HG03097 (cell line): ENCODE data around the gene STPG1.

Source experiments
- ATAC-seq: cut with Tn5 transposase; IDR thresholded peaks from one replicate; pipeline ENCODE4 v1.9.1; 2021; ENCODE audit not compliant: unreplicated experiment, low FRiP score

The STPG1 gene

DNA sequence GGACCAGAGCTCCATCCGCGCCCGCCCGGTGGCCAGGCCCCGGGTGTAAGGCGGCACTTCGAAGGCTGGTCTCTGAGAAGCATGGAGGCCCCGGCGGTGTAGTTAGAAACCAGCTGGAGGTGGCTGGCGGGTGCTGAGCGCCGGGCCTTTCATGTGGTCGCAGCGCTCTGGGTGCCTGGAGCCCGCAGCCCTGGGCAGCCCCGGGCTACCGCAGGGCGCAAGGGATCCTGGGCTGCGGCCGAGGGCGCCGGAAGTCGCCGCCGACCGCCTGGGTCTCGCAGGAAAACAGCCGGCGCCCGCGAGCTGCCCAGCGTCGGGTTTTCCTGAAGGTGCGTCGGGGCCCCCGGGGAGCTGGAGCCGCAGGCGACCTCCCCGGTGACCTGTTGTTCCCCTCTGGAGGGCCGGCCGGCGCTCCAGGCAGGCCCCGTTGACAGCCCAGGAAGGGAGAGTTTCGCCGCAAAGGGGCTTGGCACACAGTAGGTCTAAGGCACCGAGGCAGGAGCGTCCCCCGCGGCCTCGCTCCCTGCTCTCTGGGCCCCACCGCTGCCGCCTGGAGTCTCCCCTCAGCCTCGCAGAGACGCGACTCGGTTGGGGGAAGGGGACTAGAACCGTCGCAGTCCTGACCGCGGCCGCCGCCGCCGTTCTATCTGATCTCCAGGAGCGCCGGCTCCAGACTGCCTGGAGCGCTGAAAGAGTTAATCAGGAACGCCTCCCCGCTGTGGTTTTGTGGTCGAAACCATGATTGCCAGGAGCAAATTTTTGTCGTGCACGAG is 91.7 kb downstream of the STPG1 start:
- peak; percentile 57 for ATAC-seq

DNA sequence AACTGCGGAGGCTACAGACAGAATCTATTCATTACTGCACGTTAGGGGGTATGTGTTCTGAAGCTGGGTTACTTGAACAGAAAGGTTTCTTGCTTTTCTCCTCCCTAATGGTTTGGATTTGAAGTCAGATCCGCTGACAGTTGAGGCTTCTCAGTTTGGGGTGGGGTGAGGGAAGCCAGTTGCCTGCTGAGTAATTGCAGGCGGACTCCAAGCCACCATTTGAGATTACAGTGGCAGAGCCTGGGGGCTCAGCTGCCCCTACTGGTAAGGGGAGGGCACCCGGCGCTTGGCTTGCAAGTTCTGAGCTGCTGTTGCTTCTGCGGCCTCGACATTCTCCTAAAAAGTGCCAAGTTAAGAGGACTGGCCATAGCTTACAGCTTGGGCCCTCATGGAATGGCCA is 92.5 kb downstream of the STPG1 start:
- no peak for ATAC-seq

DNA sequence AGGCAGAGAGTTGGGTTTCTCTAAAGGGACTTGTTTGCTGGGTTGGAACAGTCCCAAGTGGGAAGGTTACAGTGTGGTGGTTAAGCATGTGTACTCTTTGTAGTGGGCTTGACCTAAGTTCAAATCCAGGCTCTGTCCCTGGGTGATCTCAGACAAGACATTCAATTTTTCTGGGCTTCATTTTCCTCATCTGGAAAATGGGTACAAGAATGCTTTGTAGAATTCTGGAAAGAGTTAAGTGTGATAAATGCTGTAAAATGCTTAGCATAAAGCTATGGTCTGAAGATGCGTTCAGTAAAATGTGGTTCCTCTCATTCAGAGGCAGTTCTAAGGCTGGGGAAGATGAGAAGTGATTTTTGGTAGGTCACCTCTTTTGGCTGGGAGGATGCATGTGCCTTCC is 93.6 kb downstream of the STPG1 start:
- ATAC-seq = no peak

DNA sequence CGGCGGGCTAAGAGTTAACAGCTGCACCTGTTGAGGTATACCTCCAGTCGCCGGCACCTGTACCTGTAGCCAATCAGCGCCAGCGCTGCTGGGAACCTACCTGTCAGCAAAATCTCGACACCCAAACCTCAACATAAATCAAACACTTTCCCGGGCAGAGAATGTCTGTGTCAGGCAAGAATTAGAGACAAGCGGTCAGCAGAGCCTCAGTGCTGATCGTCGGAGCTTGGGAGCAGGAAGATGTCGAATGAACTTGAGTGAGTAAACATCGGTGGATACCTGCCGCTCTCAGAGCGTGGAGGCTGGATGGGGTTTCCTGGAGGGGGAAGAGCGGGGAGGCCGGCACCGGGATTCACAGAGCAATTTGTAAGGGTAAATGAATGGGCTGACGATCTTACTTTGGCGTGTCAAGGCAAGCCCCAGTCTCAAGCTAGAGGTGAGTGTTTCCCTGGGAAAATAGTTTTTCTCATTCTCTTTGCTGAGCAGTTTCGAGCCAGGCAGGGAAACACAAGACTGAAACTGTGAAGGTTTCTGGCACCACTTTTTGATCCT is 94.2 kb downstream of the STPG1 start, which contains the start of gene GRHL3:
TSS of gene GRHL3 (plus strand) at position 46 of the 552 bp plus-strand sequence. CDS start at position 241, 195 bp downstream.
- ATAC-seq = no peak

DNA sequence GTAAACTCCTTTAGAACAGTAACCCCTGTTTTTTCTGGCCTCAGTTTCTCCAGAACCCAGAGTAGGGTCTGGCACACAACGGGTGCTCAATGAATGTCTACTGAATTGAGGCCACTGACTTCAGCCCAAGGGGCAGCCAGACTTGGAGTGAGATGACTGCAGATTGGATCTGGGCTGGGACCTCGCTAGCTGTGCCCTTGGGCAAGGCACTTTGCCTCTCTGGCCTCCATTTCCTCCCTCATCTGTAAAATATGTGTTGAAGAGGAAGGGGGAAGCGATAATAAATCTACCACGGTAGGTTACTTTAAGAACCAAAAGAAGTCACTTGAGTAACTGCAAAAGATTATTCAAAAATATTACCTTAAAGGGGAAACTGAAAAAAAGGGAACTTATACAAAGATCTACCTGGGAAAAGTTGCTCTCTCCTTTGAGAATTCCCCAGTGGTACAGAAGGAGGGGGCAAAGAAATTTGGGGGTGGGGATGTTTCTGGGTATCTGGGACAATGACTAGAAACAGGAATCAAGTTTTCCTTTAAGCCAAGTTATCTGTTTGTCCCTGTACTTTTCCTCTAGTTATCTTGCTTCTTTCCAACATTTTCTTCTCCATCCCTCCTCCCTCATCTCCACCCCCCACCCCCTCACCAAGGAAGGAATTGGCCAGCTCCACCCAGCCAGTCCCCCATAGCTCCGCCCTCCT is 94.8 kb downstream of the STPG1 start:
- no peak for ATAC-seq

DNA sequence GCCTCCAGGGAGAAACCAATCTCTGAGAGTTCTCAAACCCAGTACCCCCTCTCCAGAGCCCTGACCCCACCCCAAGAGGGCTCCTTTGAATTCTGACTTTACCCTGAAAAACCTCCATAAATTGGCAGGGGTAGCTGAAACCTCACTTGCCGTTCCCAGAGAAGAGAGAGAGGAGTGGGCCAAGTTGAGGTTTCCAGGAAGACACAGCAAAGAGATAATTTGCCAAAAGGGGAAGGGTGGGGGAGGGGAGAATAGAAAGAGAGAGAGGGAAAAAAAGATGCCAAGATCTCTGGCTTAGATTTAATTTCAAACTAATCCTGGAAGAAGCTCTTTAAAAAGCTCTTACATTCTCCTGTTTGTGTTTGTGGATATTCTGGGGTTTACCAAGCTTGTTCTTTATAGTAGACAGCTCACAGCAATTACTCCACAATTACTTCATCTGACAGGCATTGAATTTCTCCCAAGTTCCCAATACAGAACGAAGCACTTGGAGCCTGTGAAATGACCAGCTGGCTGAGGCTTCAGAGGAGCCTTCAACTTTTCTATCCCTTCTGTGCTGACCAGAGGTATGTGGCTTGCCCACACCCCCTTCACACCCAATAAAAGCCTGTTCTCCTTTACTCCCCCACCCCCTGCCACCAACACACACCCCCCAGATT is 95.5 kb downstream of the STPG1 start:
- no peak for ATAC-seq

DNA sequence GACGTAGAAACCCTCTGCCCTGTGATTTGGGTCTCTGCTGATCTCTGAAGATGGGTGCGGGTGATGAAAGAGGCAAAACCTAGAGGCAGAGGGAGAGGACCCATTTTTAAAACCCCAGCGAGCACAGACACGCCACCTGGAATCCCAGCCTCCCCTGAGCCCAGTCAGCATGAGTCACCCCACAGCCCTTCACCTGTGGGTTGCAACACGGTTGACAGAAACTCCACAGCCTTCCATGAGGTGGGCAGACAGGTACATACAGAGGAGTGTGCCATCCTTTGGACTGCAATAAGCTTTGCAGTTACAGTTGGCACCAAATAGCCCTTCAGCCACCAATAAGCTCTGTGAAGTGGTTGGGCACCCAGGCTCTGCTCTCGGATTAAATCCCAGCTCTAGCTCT is 96.5 kb downstream of the STPG1 start:
- ATAC-seq = no peak

DNA sequence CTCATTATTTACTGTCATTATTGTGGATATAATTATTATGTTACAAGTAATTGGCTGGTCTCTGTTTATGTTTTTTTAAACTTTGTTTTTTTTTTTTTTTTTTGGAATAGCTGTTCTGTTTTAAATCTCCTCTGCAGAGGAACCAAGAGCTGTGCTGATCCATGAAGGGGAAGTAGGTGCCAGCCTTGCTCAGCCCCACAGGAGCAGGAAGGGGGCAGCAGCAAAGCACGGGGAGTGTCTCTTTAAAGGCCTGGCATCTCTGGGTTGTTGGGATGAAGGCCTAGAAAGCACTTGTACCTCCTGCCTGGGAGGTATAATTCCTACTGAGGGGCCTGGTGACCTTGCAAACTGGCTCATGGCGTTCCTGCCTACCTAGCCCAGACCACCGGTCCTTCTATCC is 96.9 kb downstream of the STPG1 start:
- no peak for ATAC-seq

DNA sequence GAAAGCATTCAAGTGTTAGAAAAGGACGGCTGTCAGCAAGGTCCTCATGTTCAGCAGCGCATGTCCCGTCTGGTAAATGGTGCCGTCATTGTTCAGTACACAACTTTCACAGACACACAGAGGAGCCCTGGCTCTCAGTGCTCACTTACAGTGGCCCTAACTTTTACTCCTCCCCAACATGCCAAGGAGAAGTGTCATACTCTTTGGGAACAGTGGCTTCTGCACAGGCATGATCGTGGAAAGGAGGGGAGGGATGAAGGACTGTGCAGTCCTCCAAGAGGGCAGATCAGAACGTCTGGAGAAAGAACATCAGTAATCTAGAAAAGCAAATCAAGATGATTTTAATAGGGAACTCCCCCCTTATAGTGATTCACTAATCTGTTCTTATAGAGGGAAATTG is 98.2 kb downstream of the STPG1 start:
- ATAC-seq = no peak

DNA sequence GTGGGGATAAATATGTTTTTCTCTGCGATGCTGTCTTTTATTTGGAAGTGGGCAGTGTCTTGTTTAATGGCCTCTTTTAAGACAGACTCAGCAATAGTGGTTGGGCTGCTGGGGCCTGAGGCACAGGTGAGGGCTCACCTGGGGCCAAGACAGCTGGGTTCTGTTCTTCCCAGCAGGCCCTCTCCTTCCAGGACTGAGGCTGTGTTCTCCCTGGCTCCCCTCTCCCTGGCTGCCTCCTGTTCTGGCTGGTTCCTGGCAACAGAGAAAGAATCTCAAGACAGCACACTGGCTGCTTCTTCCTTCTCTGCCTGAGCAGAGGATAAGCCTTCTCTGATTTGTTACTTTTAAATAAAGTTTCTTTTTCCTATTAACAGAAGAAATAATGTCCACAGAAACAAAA is 101.8 kb downstream of the STPG1 start:
- ATAC-seq = no peak

DNA sequence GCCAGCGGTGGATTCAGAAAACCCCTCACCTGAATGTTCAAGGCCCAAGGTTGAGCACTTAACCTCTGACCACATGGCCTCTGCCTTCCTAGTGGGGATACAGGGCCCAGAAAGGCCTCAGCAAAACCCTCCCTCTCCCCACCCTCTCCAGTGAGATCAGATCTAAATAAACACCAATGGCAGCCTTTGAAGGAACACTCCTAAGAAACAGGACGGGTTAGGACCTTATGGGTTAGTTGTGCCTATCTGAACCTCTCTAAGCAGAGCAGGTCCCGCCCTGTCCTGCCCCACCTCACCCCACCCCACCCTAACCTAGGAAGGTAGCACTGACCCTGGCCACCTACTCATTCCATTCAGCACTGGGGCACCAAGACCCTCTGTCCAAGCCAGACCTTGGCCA is 102.3 kb downstream of the STPG1 start:
- ATAC-seq = no peak

DNA sequence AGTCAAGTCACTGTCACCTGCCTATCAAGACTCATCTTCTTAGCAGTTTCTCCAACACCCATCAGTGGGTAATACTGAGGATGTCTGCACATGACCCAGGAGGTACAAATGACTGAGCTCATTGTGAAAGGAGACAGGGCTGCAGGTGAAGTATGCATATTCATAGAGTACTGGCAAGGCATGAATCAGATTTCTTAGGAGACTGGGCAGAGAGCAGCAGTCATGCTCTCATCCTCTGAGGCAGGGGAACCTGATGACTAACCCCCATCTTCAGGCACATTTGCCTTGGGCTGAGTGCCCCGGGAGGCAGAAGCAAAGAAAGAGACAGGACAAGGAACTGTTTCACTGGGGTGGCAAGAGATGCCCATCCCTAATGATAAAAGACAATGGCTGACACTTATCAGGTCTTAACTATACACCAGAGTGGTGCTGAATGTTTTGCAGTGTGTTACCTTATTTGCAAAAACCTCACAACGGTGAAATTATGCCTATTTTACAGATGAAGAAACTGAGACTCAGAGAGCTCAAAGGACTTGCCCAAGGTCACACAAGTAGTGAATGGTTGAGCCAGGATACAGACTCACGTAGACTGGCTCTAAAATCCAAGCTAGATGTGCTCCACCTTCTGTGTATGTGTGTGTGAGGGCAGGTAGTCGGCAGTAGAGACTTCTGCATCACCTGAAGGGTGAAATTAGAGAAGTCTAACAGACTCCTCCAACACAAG is 103.7 kb downstream of the STPG1 start:
- ATAC-seq = no peak

DNA sequence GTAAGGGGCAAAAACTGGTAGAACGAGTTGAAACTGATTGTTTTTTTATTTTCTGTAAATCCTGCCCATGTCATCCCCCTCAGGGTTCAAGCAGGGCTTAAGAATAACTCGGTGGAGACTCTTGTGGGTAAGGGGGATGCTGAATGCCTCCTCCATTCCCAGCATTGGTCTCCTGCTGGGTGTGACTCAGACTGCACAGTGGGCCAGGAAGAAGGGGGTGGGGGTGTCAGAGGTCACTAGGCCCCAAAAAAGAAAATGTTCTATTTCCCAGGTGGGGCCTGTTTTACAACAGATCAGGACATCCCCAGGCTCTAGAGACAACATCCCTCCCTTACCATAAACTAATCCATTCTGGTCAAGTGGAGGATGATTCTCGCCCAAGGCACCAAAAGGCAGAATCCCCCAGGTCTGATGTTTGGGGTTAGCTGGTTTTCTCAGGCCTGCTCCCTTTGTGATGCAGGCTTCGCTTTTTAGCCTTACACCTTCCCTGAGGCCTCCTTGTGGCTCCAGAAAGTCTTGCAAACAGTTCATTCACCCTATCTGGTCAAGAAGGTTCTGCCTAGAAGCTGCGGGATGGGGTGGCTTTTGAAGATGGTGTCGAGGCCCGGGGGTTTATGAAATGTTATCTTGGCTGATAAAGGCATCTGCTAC is 105.1 kb downstream of the STPG1 start:
- ATAC-seq = no peak
